Stimulated activated naive B cell treated with anti-CD40 and anti-IgM and Interleukin-4, amounts not matched to agents 10 μg/mL and 1 μg/mL and 100 μg/mL, for 72 hours (primary cell): Measurements from ENCODE around the gene C5orf15.

Source experiments
- ATAC-seq, 2 donors: fragments of 150-1000 bp; cut with Tn5 transposase; replicated peaks; 2 replicates each; pipeline ENCODE4 v1.10.0; 2021; ENCODE audit warnings: moderate library complexity in 1 of 2
- DNase-seq: peaks from one replicate; pipeline ENCODE4 v3.0.0; 2021
- H3K27ac Mint-ChIP-seq: one replicate; pipeline ENCODE4 v1.8.0; 2022; ENCODE audit warnings: mild to moderate bottlenecking, mixed read lengths
- H3K27me3 Mint-ChIP-seq, 2 donors: one replicate each; pipeline ENCODE4 v1.8.0; 2022; ENCODE audit warnings: mixed read lengths in 2 of 2
- H3K36me3 Mint-ChIP-seq, 2 donors: one replicate each; pipeline ENCODE4 v1.8.0; 2022; ENCODE audit warnings: mixed read lengths in 2 of 2, mild to moderate bottlenecking in 1 of 2
- H3K4me1 Mint-ChIP-seq, 2 donors: one replicate each; pipeline ENCODE4 v1.8.0; 2022; ENCODE audit warnings: mixed read lengths in 2 of 2, mild to moderate bottlenecking in 1 of 2
- H3K4me3 Mint-ChIP-seq, 2 donors: one replicate each; pipeline ENCODE4 v1.8.0; 2022; ENCODE audit warnings: mild to moderate bottlenecking in 2 of 2, mixed read lengths in 2 of 2, moderate library complexity in 1 of 2
- H3K9me3 Mint-ChIP-seq, 2 donors: one replicate each; pipeline ENCODE4 v1.8.0; 2022; ENCODE audit warnings: mixed read lengths in 2 of 2, mild to moderate bottlenecking in 1 of 2

Gene C5orf15

GRCh38 chr5:133998807-133999206 lies 30.4 kb upstream of the C5orf15 start:
- Mint-ChIP-seq H3K9me3 (no peaks in the 10 kb centered on the region), H3K4me3 (no peak overlapping the region), H3K4me1 (peaks cover 55 to 80% of the 10 kb centered on the region in 2 donors), H3K27me3 (no peaks in the 10 kb centered on the region), H3K36me3 (peaks cover 35 to 52% of the 10 kb centered on the region in 2 donors), H3K27ac (no peak overlapping the region)
- DNase-seq = no peak
- no peak for ATAC-seq

- Mint-ChIP-seq H3K27me3 (no peaks in the 10 kb centered on the region), H3K4me3 (no peak overlapping the region), H3K9me3 (no peaks in the 10 kb centered on the region), H3K27ac (no peak overlapping the region), H3K4me1 (peaks cover 58 to 82% of the 10 kb centered on the region in 2 donors), H3K36me3 (peaks cover 33 to 45% of the 10 kb centered on the region in 2 donors)
- ATAC-seq (no peak), DNase-seq (no peak)
These were observed 29.6 kb upstream of the C5orf15 start for GRCh38 chr5:133998042-133998441.

- Mint-ChIP-seq H3K27ac (no peak overlapping the region), H3K9me3 (no peaks in the 10 kb centered on the region), H3K4me3 (no peak overlapping the region), H3K36me3 (peaks cover 33 to 42% of the 10 kb centered on the region in 2 donors), H3K27me3 (no peaks in the 10 kb centered on the region), H3K4me1 (peaks cover 53 to 78% of the 10 kb centered on the region in 2 donors)
- DNase-seq (no peak), ATAC-seq (no peak)
These were observed 28.3 kb upstream of the C5orf15 start for GRCh38 chr5:133996683-133997252.

GRCh38 chr5:133995883-133996563 lies 27.6 kb upstream of the C5orf15 start:
- H3K27ac Mint-ChIP-seq = no peak overlapping the region
- no peak for ATAC-seq
- peak overlapping the region in 1 of 2 donors; percentile 21 for H3K4me3 Mint-ChIP-seq
- H3K27me3 Mint-ChIP-seq = no peaks in the 10 kb centered on the region
- peaks cover 29 to 40% of the 10 kb centered on the region in 2 donors for H3K36me3 Mint-ChIP-seq
- H3K9me3 Mint-ChIP-seq = no peaks in the 10 kb centered on the region
- H3K4me1 Mint-ChIP-seq = peaks cover 48 to 71% of the 10 kb centered on the region in 2 donors
- no peak for DNase-seq

- Mint-ChIP-seq H3K9me3 (no peaks in the 10 kb centered on the region), H3K36me3 (peaks cover 31 to 42% of the 10 kb centered on the region in 2 donors), H3K27me3 (no peaks in the 10 kb centered on the region), H3K4me3 (peak overlapping the region; percentile 18 to 29), H3K4me1 (peaks cover 46 to 68% of the 10 kb centered on the region in 2 donors), H3K27ac (peak overlapping the region; percentile 61)
- no peak for DNase-seq
- ATAC-seq = no peak
These were observed 26.9 kb upstream of the C5orf15 start for GRCh38 chr5:133995341-133995740.

GRCh38 chr5:133994990-133995333 lies 26.5 kb upstream of the C5orf15 start:
- Mint-ChIP-seq H3K27me3 (no peaks in the 10 kb centered on the region), H3K4me1 (peaks cover 43 to 65% of the 10 kb centered on the region in 2 donors), H3K36me3 (peaks cover 28 to 40% of the 10 kb centered on the region in 2 donors), H3K4me3 (peak overlapping the region; percentile 18 to 26), H3K9me3 (no peaks in the 10 kb centered on the region), H3K27ac (peak overlapping the region; percentile 61)
- ATAC-seq = no peak
- DNase-seq = no peak

GRCh38 chr5:133994297-133994989 lies 26.0 kb upstream of the C5orf15 start:
- Mint-ChIP-seq H3K36me3 (peaks cover 24 to 35% of the 10 kb centered on the region in 2 donors), H3K9me3 (no peaks in the 10 kb centered on the region), H3K4me3 (peak overlapping the region in 1 of 2 donors; percentile 18), H3K27me3 (no peaks in the 10 kb centered on the region), H3K27ac (peak overlapping the region; percentile 61), H3K4me1 (peaks cover 38 to 59% of the 10 kb centered on the region in 2 donors)
- no peak for ATAC-seq
- DNase-seq = no peak

GRCh38 chr5:133993185-133993936 lies 24.9 kb upstream of the C5orf15 start:
- no peaks in the 10 kb centered on the region for H3K27me3 Mint-ChIP-seq

GRCh38 chr5:133992429-133993155 lies 24.2 kb upstream of the C5orf15 start:
- Mint-ChIP-seq H3K9me3 (no peaks in the 10 kb centered on the region), H3K36me3 (peaks cover 29 to 40% of the 10 kb centered on the region in 2 donors), H3K27ac (no peak overlapping the region), H3K4me3 (no peak overlapping the region), H3K4me1 (peaks cover 34 to 48% of the 10 kb centered on the region in 2 donors), H3K27me3 (no peaks in the 10 kb centered on the region)
- DNase-seq = no peak
- no peak for ATAC-seq

More at GRCh38 chr5:133993185-133993936, 24.9 kb upstream of the C5orf15 start:
- no peak for DNase-seq
- peaks cover 28 to 36% of the 10 kb centered on the region in 2 donors for H3K36me3 Mint-ChIP-seq
- H3K9me3 Mint-ChIP-seq = no peaks in the 10 kb centered on the region
- ATAC-seq = no peak
- no peak overlapping the region for H3K27ac Mint-ChIP-seq
- peaks cover 34 to 54% of the 10 kb centered on the region in 2 donors for H3K4me1 Mint-ChIP-seq
- no peak overlapping the region for H3K4me3 Mint-ChIP-seq

- H3K4me3 Mint-ChIP-seq = no peak overlapping the region
- H3K36me3 Mint-ChIP-seq = peaks cover 40 to 52% of the 10 kb centered on the region in 2 donors
- peaks cover 29 to 50% of the 10 kb centered on the region in 2 donors for H3K4me1 Mint-ChIP-seq
- H3K27me3 Mint-ChIP-seq = no peaks in the 10 kb centered on the region
- DNase-seq = no peak
- H3K27ac Mint-ChIP-seq = no peak overlapping the region
- no peak for ATAC-seq
- no peaks in the 10 kb centered on the region for H3K9me3 Mint-ChIP-seq
These were observed 22.9 kb upstream of the C5orf15 start for GRCh38 chr5:133991171-133991910.

GRCh38 chr5:133990396-133990795 lies 22.0 kb upstream of the C5orf15 start:
- ATAC-seq (no peak), DNase-seq (no peak)
- H3K4me1 Mint-ChIP-seq = peaks cover 34 to 51% of the 10 kb centered on the region in 2 donors
- no peaks in the 10 kb centered on the region for H3K9me3 Mint-ChIP-seq
- H3K4me3 Mint-ChIP-seq = no peak overlapping the region
- peaks cover 47 to 60% of the 10 kb centered on the region in 2 donors for H3K36me3 Mint-ChIP-seq
- H3K27me3 Mint-ChIP-seq = no peaks in the 10 kb centered on the region
- no peak overlapping the region for H3K27ac Mint-ChIP-seq

- Mint-ChIP-seq H3K4me1 (peaks cover 16 to 21% of the 10 kb centered on the region in 2 donors), H3K27me3 (no peaks in the 10 kb centered on the region), H3K36me3 (peaks cover 45 to 65% of the 10 kb centered on the region in 2 donors), H3K9me3 (no peaks in the 10 kb centered on the region), H3K27ac (peak overlapping the region; percentile 67), H3K4me3 (no peak overlapping the region)
- no peak for DNase-seq
- ATAC-seq = peak; percentile 53 to 70
These were observed 17.2 kb upstream of the C5orf15 start for GRCh38 chr5:133985540-133986180.

GRCh38 chr5:133983674-133984073 lies 15.2 kb upstream of the C5orf15 start:
- no peak overlapping the region for H3K27ac Mint-ChIP-seq
- H3K4me1 Mint-ChIP-seq = peaks cover 19 to 27% of the 10 kb centered on the region in 2 donors
- no peaks in the 10 kb centered on the region for H3K9me3 Mint-ChIP-seq
- peaks cover 42 to 65% of the 10 kb centered on the region in 2 donors for H3K36me3 Mint-ChIP-seq
- peak overlapping the region in 1 of 2 donors; percentile 6 for H3K4me3 Mint-ChIP-seq
- DNase-seq (no peak), ATAC-seq (no peak)
- no peaks in the 10 kb centered on the region for H3K27me3 Mint-ChIP-seq
